Panc1 (cell line): ENCODE data around the gene GMDS. TPM values are rescaled to one million over a fixed set of nuclear protein-coding genes. Genes with fewer than 3 reads are reported as not detected.

Experiments
- ATAC-seq: fragments of 200-7000 bp; cut with Tn5 transposase; 2 replicates; pipeline ENCODE4 v1.9.1; 2020; ENCODE audit warnings: mild to moderate bottlenecking, moderate library complexity
- BruUV-seq: library from RNA; stranded (reverse); fragments of 400-500 nt; replicated peaks from 2 replicates; lab custom pipeline; 2021; lab: Mats Ljungman, UMichigan
- CTCF ChIA-PET: fragments of 300-600 bp; sonication (Branson Sonifier 250); formaldehyde crosslinking; loops from one replicate; lab custom pipeline; 2022; ENCODE audit warnings: antibody characterized with exemption; lab: Charles Lee
- POLR2A ChIA-PET: fragments of 300-600 bp; sonication (Branson Sonifier 250); formaldehyde crosslinking; loops from one replicate; lab custom pipeline; 2022; ENCODE audit warnings: antibody characterized with exemption; lab: Charles Lee
- DNase-seq: peaks from one replicate; pipeline ENCODE4 v3.0.0-alpha.2; 2010; ENCODE audit warnings: low read depth, low spot score
- H3K27ac ChIP-seq: 2 replicates; pipeline ENCODE4 v1.5.1; 2011; ENCODE audit warnings: mild to moderate bottlenecking, low read length, inconsistent platforms
- H3K27me3 ChIP-seq: fragments of 200-500 bp; sonication (Bioruptor generic); 2 replicates; pipeline ENCODE4 v1.6.0; 2014; ENCODE audit warnings: low read length, inconsistent platforms; ENCODE audit not compliant: control insufficient read depth, insufficient read depth
- H3K36me3 ChIP-seq: fragments of 200-500 bp; sonication (Bioruptor generic); 2 replicates; pipeline ENCODE4 v1.5.1; 2014; ENCODE audit warnings: inconsistent platforms, mild to moderate bottlenecking, low read length, moderate library complexity; ENCODE audit not compliant: control insufficient read depth, insufficient read depth
- H3K4me1 ChIP-seq: 2 replicates; pipeline ENCODE4 v1.5.1; 2011; ENCODE audit warnings: inconsistent platforms, mild to moderate bottlenecking, low read length, moderate library complexity; ENCODE audit not compliant: control insufficient read depth, insufficient read depth
- H3K4me3 ChIP-seq, 2 experiments: 2 replicates each; pipeline ENCODE4 v1.5.1; 2011 to 2012; ENCODE audit warnings: low read depth in 2 of 2, low read length in 2 of 2, mild to moderate bottlenecking in 2 of 2, inconsistent platforms in 1 of 2, moderate library complexity in 1 of 2
- H3K9me3 ChIP-seq: fragments of 200-500 bp; sonication (Bioruptor generic); 2 replicates; pipeline ENCODE4 v1.5.1; 2014; ENCODE audit warnings: low read depth, mild to moderate bottlenecking, inconsistent platforms, low read length, moderate library complexity; ENCODE audit not compliant: control insufficient read depth, insufficient read depth
- CTCF ChIP-seq: fragments of 450-650 bp; IDR thresholded peaks from 2 replicates; pipeline ENCODE4 v1.5.1; 2017; ENCODE audit warnings: mild to moderate bottlenecking
- POLR2AphosphoS5 ChIP-seq: IDR thresholded peaks from 2 replicates; pipeline ENCODE4 v1.6.1; 2012; ENCODE audit warnings: mild to moderate bottlenecking, low read depth, low read length, moderate library complexity
- REST ChIP-seq, 2 experiments: IDR thresholded peaks; 2 replicates each; pipeline ENCODE4 v1.6.1; 2011 to 2012; ENCODE audit warnings: low read depth in 2 of 2, control low read depth in 1 of 2, low read length in 1 of 2, mild to moderate bottlenecking in 1 of 2, moderate library complexity in 1 of 2; ENCODE audit not compliant: insufficient read depth in 1 of 2
- SIN3A ChIP-seq: IDR thresholded peaks from 2 replicates; pipeline ENCODE4 v1.6.1; 2012; ENCODE audit warnings: low read depth, mild to moderate bottlenecking, low read length, moderate library complexity, borderline replicate concordance; ENCODE audit not compliant: insufficient read depth
- TCF7L2 ChIP-seq: IDR thresholded peaks from 2 replicates; pipeline ENCODE4 v1.6.1; 2011; ENCODE audit warnings: mild to moderate bottlenecking, low read depth, low read length, inconsistent platforms
- in situ Hi-C: cut with HindIII; loops from 2 replicates; pipeline ENCODE4 v1.10.0; 2016; ENCODE audit warnings: low sequenced_read_pairs, low pct_unique_long_range_greater_than_20kb
- intact Hi-C: fragments of 100-400 bp; cut with micrococcal nuclease; formaldehyde crosslinking; loops from one replicate; pipeline ENCODE4 v1.10.0; 2022; ENCODE audit not compliant: unreplicated experiment
- total RNA-seq: library from RNA; stranded (reverse); gene quantifications from one replicate; pipeline ENCODE4 v1.2.1, GENCODE V29; 2021; ENCODE audit not compliant: unreplicated experiment

The GMDS gene
- total RNA-seq, 1 experiment from 2014 or later, result 9.8 TPM

- H3K27me3 ChIP-seq, result no peaks in the 10 kb centered on the region
- in situ Hi-C loops, result no loop called here
- TF ChIP-seq CTCF, result no peak
- no peak for TF ChIP-seq REST (IDR thresholded peaks at IDR 0.05; ENCODE audit: insufficient read depth in 1 of 2, low read depth in 2 of 2, low read length in 1 of 2)
- TF ChIP-seq POLR2AphosphoS5, result no peak
- TF ChIP-seq SIN3A, result no peak
- no peak for TF ChIP-seq TCF7L2
- no peak overlapping the region for H3K4me3 ChIP-seq
- no peak for DNase-seq
- H3K4me1 ChIP-seq, result no peaks in the 10 kb centered on the region
- no peaks in the 10 kb centered on the region for H3K9me3 ChIP-seq
- no peak for ATAC-seq
- no peaks in the 10 kb centered on the region for H3K36me3 ChIP-seq
- BruUV-seq, result no TSS peak
- intact Hi-C loops, result no loop called here
- CTCF ChIA-PET, result no interaction called here
- POLR2A ChIA-PET, result no interaction called here
- H3K27ac ChIP-seq, result no peak overlapping the region
Observed at GRCh38 chr6:1716396-1716795, 529.0 kb downstream of the GMDS start.

- ChIA-PET POLR2A (no interaction called here), CTCF (no interaction called here)
- in situ Hi-C loops, result no loop called here
Observed at GRCh38 chr6:1715336-1715735, 530.1 kb downstream of the GMDS start.

More at GRCh38 chr6:1715336-1715735, 530.1 kb downstream of the GMDS start:
- Histone ChIP-seq H3K36me3 (no peaks in the 10 kb centered on the region), H3K27ac (no peak overlapping the region), H3K4me3 (no peak overlapping the region), H3K9me3 (no peaks in the 10 kb centered on the region), H3K4me1 (no peaks in the 10 kb centered on the region), H3K27me3 (no peaks in the 10 kb centered on the region)
- ATAC-seq (no peak), DNase-seq (no peak)
- no TSS peak for BruUV-seq
- no peak for TF ChIP-seq TCF7L2
- TF ChIP-seq REST (IDR thresholded peaks at IDR 0.05; ENCODE audit: insufficient read depth in 1 of 2, low read depth in 2 of 2, low read length in 1 of 2), result no peak
- TF ChIP-seq CTCF, result no peak
- TF ChIP-seq SIN3A, result no peak
- TF ChIP-seq POLR2AphosphoS5, result no peak
- intact Hi-C loops, result no loop called here
